Mucosa of descending colon (tissue), 3 donors: ENCODE data around the gene BPI. TPM values are rescaled to one million over a fixed set of nuclear protein-coding genes. Genes with fewer than 3 reads are reported as not detected.

Experiments used
- ATAC-seq: fragments of 200-7000 bp; cut with Tn5 transposase; one replicate; pipeline ENCODE4 v1.9.1; 2020; ENCODE audit warnings: mild to moderate bottlenecking, moderate library complexity
- DNase-seq, 3 donors: peaks; one replicate each; pipeline ENCODE4 v3.0.0-alpha.2; 2020
- H3K36me3 ChIP-seq: fragments of 200-600 bp; one replicate; pipeline ENCODE4 v1.8.0; 2021; ENCODE audit warnings: low read depth, mild to moderate bottlenecking
- H3K4me1 ChIP-seq: fragments of 200-600 bp; one replicate; pipeline ENCODE4 v1.8.0; 2021; ENCODE audit warnings: low read depth, mild to moderate bottlenecking
- H3K4me3 ChIP-seq: fragments of 200-600 bp; one replicate; pipeline ENCODE4 v1.8.0; 2021; ENCODE audit warnings: mild to moderate bottlenecking
- H3K9me3 ChIP-seq: fragments of 200-600 bp; one replicate; pipeline ENCODE4 v1.8.0; 2021; ENCODE audit warnings: mild to moderate bottlenecking
- intact Hi-C, 2 donors: fragments of 100-400 bp; cut with DNase I in 1 of 2; cut with micrococcal nuclease in 1 of 2; formaldehyde crosslinking; loops; one replicate each; pipeline versions ENCODE4 v1.11.0 to v1.11.1; 2022; cut with DNase I, micrococcal nuclease
- total RNA-seq, 3 donors: library from RNA; stranded (reverse); fragmentation: NEBNext Ultra II Directional in 2 of 3; extraction: Animal tissue kit (Norgen Biotek cat#: 25700) in 2 of 3; gene quantifications; one replicate each; pipeline versions ENCODE4 v1.2.1 to v1.2.4, GENCODE V29; 2021 to 2023
- TF ChIP-seq, protein P1 (sequence below): fragments of 200-600 bp; IDR thresholded peaks from one replicate; pipeline ENCODE4 v1.8.0; 2022; ENCODE audit warnings: antibody characterized with exemption, mild to moderate bottlenecking
- donor health status: DM: no; HTN: no; CAD: no; lungs with moderate emphysema.
- donor health status: DM: no; HTN: no; CAD: no.
- donor health status: DM: no; HTN: yes; CAD: no.

The BPI gene
- total RNA-seq, 3 donors from 2014 or later, result 0.19 TPM; not detected in 2

GRCh38 chr20:38330638-38331037, 26.7 kb downstream of the BPI start:
- intact Hi-C loops, result no loop called here

GRCh38 chr20:38331245-38331644, 27.3 kb downstream of the BPI start:
- TF ChIP-seq, protein P1, sequence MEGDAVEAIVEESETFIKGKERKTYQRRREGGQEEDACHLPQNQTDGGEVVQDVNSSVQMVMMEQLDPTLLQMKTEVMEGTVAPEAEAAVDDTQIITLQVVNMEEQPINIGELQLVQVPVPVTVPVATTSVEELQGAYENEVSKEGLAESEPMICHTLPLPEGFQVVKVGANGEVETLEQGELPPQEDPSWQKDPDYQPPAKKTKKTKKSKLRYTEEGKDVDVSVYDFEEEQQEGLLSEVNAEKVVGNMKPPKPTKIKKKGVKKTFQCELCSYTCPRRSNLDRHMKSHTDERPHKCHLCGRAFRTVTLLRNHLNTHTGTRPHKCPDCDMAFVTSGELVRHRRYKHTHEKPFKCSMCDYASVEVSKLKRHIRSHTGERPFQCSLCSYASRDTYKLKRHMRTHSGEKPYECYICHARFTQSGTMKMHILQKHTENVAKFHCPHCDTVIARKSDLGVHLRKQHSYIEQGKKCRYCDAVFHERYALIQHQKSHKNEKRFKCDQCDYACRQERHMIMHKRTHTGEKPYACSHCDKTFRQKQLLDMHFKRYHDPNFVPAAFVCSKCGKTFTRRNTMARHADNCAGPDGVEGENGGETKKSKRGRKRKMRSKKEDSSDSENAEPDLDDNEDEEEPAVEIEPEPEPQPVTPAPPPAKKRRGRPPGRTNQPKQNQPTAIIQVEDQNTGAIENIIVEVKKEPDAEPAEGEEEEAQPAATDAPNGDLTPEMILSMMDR, result no peak
- intact Hi-C loops, result no loop called here
- no peak for ATAC-seq
- Histone ChIP-seq H3K4me1 (no peaks in the 10 kb centered on the region), H3K4me3 (no peak overlapping the region), H3K9me3 (no peaks in the 10 kb centered on the region), H3K36me3 (no peaks in the 10 kb centered on the region)
- DNase-seq, result no peak

More at GRCh38 chr20:38330638-38331037, 26.7 kb downstream of the BPI start:
- DNase-seq, result no peak
- no peaks in the 10 kb centered on the region for H3K36me3 ChIP-seq
- no peak overlapping the region for H3K4me3 ChIP-seq
- H3K4me1 ChIP-seq, result no peaks in the 10 kb centered on the region
- TF ChIP-seq, protein P1, result no peak
- no peak for ATAC-seq
- H3K9me3 ChIP-seq, result no peaks in the 10 kb centered on the region

GRCh38 chr20:38331814-38332213, 27.9 kb downstream of the BPI start:
- TF ChIP-seq, protein P1, result no peak
- intact Hi-C loops, result no loop called here
- Histone ChIP-seq H3K4me1 (no peaks in the 10 kb centered on the region), H3K9me3 (no peaks in the 10 kb centered on the region), H3K4me3 (no peak overlapping the region), H3K36me3 (no peaks in the 10 kb centered on the region)
- DNase-seq (no peak), ATAC-seq (no peak)

- DNase-seq, result no peak
- Histone ChIP-seq H3K4me1 (no peaks in the 10 kb centered on the region), H3K36me3 (no peaks in the 10 kb centered on the region), H3K4me3 (no peak overlapping the region), H3K9me3 (peaks cover 6% of the 10 kb centered on the region)
- TF ChIP-seq, protein P1, result no peak
- no peak for ATAC-seq
- intact Hi-C loops, result no loop called here
Measured at GRCh38 chr20:38334016-38334415, 30.1 kb downstream of the BPI start.

DNA sequence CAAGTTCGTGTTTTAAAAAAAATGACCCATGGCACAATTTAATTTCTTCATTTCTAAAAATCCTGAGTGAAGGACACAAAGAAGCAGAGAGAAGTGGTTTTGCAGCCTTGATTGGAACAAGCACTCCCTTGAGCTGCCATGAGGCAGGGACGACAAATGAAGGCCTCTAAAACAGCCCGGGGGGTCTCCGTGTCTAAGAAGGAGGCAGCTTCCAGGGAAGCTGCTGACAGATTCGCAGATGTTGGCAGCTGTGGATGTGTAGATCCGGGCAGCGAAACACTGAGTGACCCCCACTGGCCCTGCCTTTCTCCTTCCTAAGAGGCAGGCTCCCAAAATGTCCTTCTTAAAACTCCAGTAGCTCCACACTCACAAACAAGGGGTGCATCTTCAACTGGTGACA, 32.8 kb downstream of the BPI start:
- TF ChIP-seq, protein P1, result no peak
- Histone ChIP-seq H3K36me3 (no peaks in the 10 kb centered on the region), H3K4me1 (no peaks in the 10 kb centered on the region), H3K4me3 (no peak overlapping the region), H3K9me3 (peaks cover 6% of the 10 kb centered on the region)
- intact Hi-C loops, result no loop called here
- ATAC-seq, result no peak
- no peak for DNase-seq

DNA sequence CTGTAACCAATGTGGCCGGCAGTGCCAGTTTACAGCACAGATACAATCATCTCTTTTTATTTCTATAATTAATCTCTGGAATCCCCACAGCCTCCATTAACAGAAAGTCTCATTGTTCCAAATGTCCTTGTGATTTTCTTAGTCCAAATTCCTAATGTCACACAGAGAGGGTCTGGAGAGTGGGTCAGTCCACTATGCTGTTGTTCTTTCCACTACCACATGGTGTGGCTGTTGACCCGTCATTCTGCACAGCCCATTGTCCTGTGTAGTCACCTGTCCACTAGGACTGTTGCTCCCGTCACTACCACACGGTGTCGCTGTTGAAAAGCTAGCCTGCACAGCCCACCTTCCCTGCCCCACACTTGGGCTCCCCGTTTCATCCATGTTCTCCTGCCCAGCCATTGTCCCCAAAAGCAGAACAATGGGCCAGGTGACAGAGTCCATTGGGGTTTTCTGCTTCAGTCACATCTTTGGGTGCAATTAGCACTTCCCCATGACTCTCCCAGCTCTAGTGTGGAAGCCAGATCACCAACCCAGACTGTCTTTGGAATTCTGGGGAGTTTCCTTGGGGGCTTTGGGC, 33.7 kb downstream of the BPI start:
- H3K4me3 ChIP-seq, result no peak overlapping the region
- TF ChIP-seq, protein P1, result no peak
- peaks cover 6% of the 10 kb centered on the region for H3K9me3 ChIP-seq
- peak in 1 of 3 donors; percentile 20 for DNase-seq
- no peaks in the 10 kb centered on the region for H3K36me3 ChIP-seq
- no peaks in the 10 kb centered on the region for H3K4me1 ChIP-seq
- intact Hi-C loops, result no loop called here
- peak; percentile 61 for ATAC-seq
